PFSK-1 (cell line): Measurements from ENCODE around the gene KCNC4.

Experiments
- SIN3A ChIP-seq: IDR thresholded peaks from 2 replicates; pipeline ENCODE4 v1.6.1; 2012; ENCODE audit warnings: mild to moderate bottlenecking, low read length, moderate library complexity, borderline replicate concordance; ENCODE audit not compliant: insufficient read depth
- TF ChIP-seq, protein P1 (sequence below), 2 experiments: IDR thresholded peaks; 2 replicates each; pipeline versions ENCODE4 v1.6.1 to v1.8.0; 2011 to 2012; ENCODE audit warnings: low read depth in 2 of 2, low read length in 2 of 2, control low read depth in 1 of 2, inconsistent platforms in 1 of 2, mild to moderate bottlenecking in 1 of 2, moderate library complexity in 1 of 2; ENCODE audit not compliant: insufficient read depth in 1 of 2

DNA sequence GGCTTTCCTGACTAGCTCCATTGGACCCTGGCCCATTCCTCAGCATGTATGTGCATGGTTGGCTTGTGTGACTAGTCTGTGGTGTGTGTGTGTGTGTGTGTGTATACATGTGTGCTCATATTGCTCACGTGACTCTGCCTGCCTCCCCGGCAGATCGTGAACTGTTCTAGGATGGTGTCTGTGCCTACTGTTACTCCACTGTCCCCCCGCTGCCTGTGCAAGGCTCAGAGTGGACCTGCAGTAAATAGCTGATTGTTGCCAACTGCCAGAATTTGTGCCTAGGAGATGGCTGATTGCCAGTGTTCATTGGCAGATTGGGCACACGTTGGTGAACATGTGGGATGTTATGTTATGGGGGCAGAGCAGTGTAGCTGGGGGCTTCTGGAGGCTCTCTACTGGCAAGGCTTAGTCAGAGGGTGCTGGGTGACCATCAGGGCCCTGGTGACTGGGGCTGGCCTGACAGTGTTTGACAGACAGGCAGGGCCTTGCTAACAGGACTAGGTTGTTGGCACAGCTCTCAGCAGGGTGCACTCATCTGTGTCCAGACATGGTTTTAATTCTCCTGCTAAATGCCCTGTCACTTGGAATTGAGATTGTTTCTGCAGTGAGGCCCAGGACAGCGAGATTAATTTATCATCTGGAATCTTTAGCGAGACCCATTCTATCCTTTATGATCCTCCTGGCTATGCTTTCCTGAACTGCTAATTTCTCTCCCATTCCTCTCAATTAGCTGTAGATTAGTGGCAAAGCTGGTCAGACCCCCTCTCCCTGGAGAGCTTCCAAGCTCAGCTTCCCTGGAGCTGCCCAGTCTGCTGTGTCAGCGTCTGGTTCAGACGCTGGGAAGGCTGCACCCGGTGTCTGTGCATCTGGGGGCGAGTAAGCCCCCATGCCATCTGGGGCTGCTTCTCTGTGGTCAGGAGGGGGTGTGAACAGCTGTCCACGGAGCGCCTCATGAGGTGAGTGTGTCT is 39.1 kb upstream of the KCNC4 start:
- TF ChIP-seq, protein P1, sequence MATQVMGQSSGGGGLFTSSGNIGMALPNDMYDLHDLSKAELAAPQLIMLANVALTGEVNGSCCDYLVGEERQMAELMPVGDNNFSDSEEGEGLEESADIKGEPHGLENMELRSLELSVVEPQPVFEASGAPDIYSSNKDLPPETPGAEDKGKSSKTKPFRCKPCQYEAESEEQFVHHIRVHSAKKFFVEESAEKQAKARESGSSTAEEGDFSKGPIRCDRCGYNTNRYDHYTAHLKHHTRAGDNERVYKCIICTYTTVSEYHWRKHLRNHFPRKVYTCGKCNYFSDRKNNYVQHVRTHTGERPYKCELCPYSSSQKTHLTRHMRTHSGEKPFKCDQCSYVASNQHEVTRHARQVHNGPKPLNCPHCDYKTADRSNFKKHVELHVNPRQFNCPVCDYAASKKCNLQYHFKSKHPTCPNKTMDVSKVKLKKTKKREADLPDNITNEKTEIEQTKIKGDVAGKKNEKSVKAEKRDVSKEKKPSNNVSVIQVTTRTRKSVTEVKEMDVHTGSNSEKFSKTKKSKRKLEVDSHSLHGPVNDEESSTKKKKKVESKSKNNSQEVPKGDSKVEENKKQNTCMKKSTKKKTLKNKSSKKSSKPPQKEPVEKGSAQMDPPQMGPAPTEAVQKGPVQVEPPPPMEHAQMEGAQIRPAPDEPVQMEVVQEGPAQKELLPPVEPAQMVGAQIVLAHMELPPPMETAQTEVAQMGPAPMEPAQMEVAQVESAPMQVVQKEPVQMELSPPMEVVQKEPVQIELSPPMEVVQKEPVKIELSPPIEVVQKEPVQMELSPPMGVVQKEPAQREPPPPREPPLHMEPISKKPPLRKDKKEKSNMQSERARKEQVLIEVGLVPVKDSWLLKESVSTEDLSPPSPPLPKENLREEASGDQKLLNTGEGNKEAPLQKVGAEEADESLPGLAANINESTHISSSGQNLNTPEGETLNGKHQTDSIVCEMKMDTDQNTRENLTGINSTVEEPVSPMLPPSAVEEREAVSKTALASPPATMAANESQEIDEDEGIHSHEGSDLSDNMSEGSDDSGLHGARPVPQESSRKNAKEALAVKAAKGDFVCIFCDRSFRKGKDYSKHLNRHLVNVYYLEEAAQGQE (IDR thresholded peaks at IDR 0.05; ENCODE audit: insufficient read depth in 1 of 2, low read depth in 2 of 2, low read length in 2 of 2) = no peak
- TF ChIP-seq SIN3A = no peak
